Measurements from ENCODE around the gene AK5. TPM values are rescaled to one million over a fixed set of nuclear protein-coding genes. Genes with fewer than 3 reads are reported as not detected.

The AK5 gene
- total and polyA plus RNA-seq, 2 of the 4 experiments (the other 2 are of a cell fraction) = 22.5 to 25.8 TPM

- no peak overlapping the region for H2AK9ac ChIP-seq (replicated peaks; ENCODE audit: low read depth, low read length, poor library complexity)
- H2BK20ac ChIP-seq (ENCODE audit: low read depth, low read length) = no peak overlapping the region
- TF ChIP-seq USF2 (IDR thresholded peaks at IDR 0.05; ENCODE audit: low read depth, low read length) (no peak), NFE2L2 (IDR thresholded peaks at IDR 0.05; ENCODE audit: low read depth, low read length) (no peak), FOS (IDR thresholded peaks at IDR 0.05; ENCODE audit: low read depth, low read length) (no peak), CHD1 (IDR thresholded peaks at IDR 0.05; ENCODE audit: low read depth, low read length) (no peak), CTCF (conservative IDR thresholded peaks at IDR 0.05; ENCODE audit: low read depth, low read length) (no peak), MAZ (IDR thresholded peaks at IDR 0.05; ENCODE audit: borderline replicate concordance, low read depth, low read length) (no peak), RAD21 (IDR thresholded peaks at IDR 0.05; ENCODE audit: low read length) (no peak), RCOR1 (IDR thresholded peaks at IDR 0.05; ENCODE audit: insufficient replicate concordance, low read length) (no peak), RFX5 (IDR thresholded peaks at IDR 0.05; ENCODE audit: low read depth, low read length) (no peak), MXI1 (IDR thresholded peaks at IDR 0.05; ENCODE audit: borderline replicate concordance, low read depth, low read length) (no peak), CEBPB (IDR thresholded peaks at IDR 0.05; ENCODE audit: low read depth, low read length) (no peak), MAFK (IDR thresholded peaks at IDR 0.05; ENCODE audit: low read depth, low read length) (no peak), BHLHE40 (IDR thresholded peaks at IDR 0.05; ENCODE audit: low read depth, low read length) (no peak)
- no peak overlapping the region for H3K4me3 ChIP-seq (ENCODE audit: insufficient read depth, low read depth, low read length)
- no peak overlapping the region for H3K14ac ChIP-seq (replicated peaks; ENCODE audit: low read depth, low read length)
- no peak overlapping the region for H2AK5ac ChIP-seq (ENCODE audit: low read depth, low read length)
- no peak overlapping the region for H3K23ac ChIP-seq (ENCODE audit: low read depth, low read length)
- H3K27me3 ChIP-seq (ENCODE audit: control insufficient read depth, insufficient read depth, low read length) = no peaks in the 10 kb centered on the region
- no peak overlapping the region for H3K56ac ChIP-seq (ENCODE audit: extremely low read depth, insufficient read depth, low read length)
- intact Hi-C loops (cut with micrococcal nuclease) = no loop called here
- dilution Hi-C loops (cut with HindIII; ENCODE audit: low sequenced_read_pairs, unreplicated experiment) = no loop called here
- peaks cover 17 to 55% of the 10 kb centered on the region in 2 experiments; a peak in 3 of 4 replicates for H3K79me1 ChIP-seq (ENCODE audit: low read depth in 1 of 2, low read length in 2 of 2)
- in situ Hi-C loops (cut with MboI; ENCODE audit: low sequenced_read_pairs) = loop anchor here (25.0 kb wide), 1 partner anchor 515 kb away; no protein-coding TSS in a partner anchor
- peaks cover 1% of the 10 kb centered on the region for H3K36me3 ChIP-seq (ENCODE audit: control insufficient read depth, insufficient read depth, low read length)
- H3K27ac ChIP-seq (ENCODE audit: insufficient read depth, low read length) = no peak overlapping the region
- no peak overlapping the region for H3K4ac ChIP-seq (ENCODE audit: low read depth, low read length)
- no peaks in the 10 kb centered on the region for H3K9me1 ChIP-seq (ENCODE audit: insufficient read depth, low read length)
- ATAC-seq (ENCODE audit: low read depth) (no peak), DNase-seq (no peak)
- H4K5ac ChIP-seq (ENCODE audit: low read depth, low read length) = no peak overlapping the region
- H2BK15ac ChIP-seq (ENCODE audit: low read depth, low read length) = no peak overlapping the region
- H3K4me1 ChIP-seq (ENCODE audit: control insufficient read depth, insufficient read depth, low read length) = no peaks in the 10 kb centered on the region
- no peaks in the 10 kb centered on the region for H3K9me3 ChIP-seq (ENCODE audit: control insufficient read depth, insufficient read depth, low read length)
- WGBS, 2 experiments (ENCODE audit: extremely low coverage in 2 of 2, insufficient read length in 1 of 2) = no CpG with 5 or more reads among the region's 1 CpG
- no peak overlapping the region for H3K9ac ChIP-seq (ENCODE audit: low read depth, low read length)
- no TSS peak for BruUV-seq (replicated peaks)
- CTCF ChIA-PET = no interaction called here
- no peaks in the 10 kb centered on the region; the same call in 1 of the 2 replicates for H4K20me1 ChIP-seq (ENCODE audit: insufficient read depth, low read length)
- no peak overlapping the region for H2AFZ ChIP-seq (replicated peaks; ENCODE audit: low read length, poor library complexity)
- POLR2A ChIA-PET (ENCODE audit: unreplicated experiment) = no interaction called here
- H2BK5ac ChIP-seq (ENCODE audit: low read depth, low read length, poor library complexity, severe bottlenecking) = no peak overlapping the region
- H4K8ac ChIP-seq (ENCODE audit: low read depth in 2 of 2, low read length in 2 of 2) = no peak overlapping the region
- no peak overlapping the region for H4K91ac ChIP-seq (ENCODE audit: insufficient read depth, low read depth, low read length)
- no peak overlapping the region for H3K18ac ChIP-seq (ENCODE audit: low read depth, low read length)
- no peak overlapping the region for H2BK120ac ChIP-seq (ENCODE audit: low read depth, low read length)
- no peak overlapping the region for H3K4me2 ChIP-seq (ENCODE audit: low read depth, low read length)
Observed at GRCh38 chr1:77597310-77597709, 315.5 kb downstream of the AK5 start.
